Right atrium auricular region (tissue), 2 donors: Measurements from ENCODE around the gene MED25. TPM values are rescaled to one million over a fixed set of nuclear protein-coding genes. Genes with fewer than 3 reads are reported as not detected.

Experiments
- DNase-seq: peaks from one replicate; pipeline ENCODE4 v3.0.0-alpha.2; 2019; ENCODE audit warnings: low spot score
- H3K27ac ChIP-seq, 2 donors: fragments of 200-600 bp; sonication (generic); 1 replicate in 1 of 2; 2 replicates in 1 of 2; pipeline ENCODE4 v1.5.1; 2016 to 2019
- H3K27me3 ChIP-seq, 2 donors: fragments of 200-600 bp; sonication (generic); one replicate each; pipeline versions ENCODE4 v1.5.1 to v1.6.0; 2017 to 2019
- H3K36me3 ChIP-seq: fragments of 200-600 bp; sonication (generic); one replicate; pipeline ENCODE4 v1.5.1; 2016
- H3K4me1 ChIP-seq, 2 donors: fragments of 200-600 bp; sonication (generic); one replicate each; pipeline versions ENCODE4 v1.5.1 to v1.6.0; 2017 to 2019
- H3K4me3 ChIP-seq, 2 donors: fragments of 200-600 bp; sonication (generic); 1 replicate in 1 of 2; 2 replicates in 1 of 2; pipeline ENCODE4 v1.5.1; 2017 to 2019; ENCODE audit warnings: mild to moderate bottlenecking in 1 of 2, moderate library complexity in 1 of 2
- H3K9me3 ChIP-seq, 2 donors: fragments of 200-600 bp; sonication (generic); one replicate each; pipeline ENCODE4 v1.5.1; 2019
- CTCF ChIP-seq, 2 donors: fragments of 200-600 bp; sonication (generic); IDR thresholded peaks; one replicate each; pipeline ENCODE4 v1.5.1; 2019; ENCODE audit warnings: antibody characterized with exemption in 2 of 2
- total RNA-seq, 2 donors: library from RNA; depleted of rRNA; stranded (reverse); fragments of >200 nt; gene quantifications; one replicate each; pipeline ENCODE4 v1.1.0, GENCODE V29; 2016

MED25 gene
- total RNA-seq, 2 donors from 2014 or later = 31.1 to 54.0 TPM

- DNase-seq = no peak
- Histone ChIP-seq H3K27me3 (no peaks in the 10 kb centered on the region), H3K4me3 (no peak overlapping the region), H3K27ac (no peak overlapping the region), H3K36me3 (peaks cover 64% of the 10 kb centered on the region), H3K9me3 (no peaks in the 10 kb centered on the region), H3K4me1 (peaks cover 0 to 36% of the 10 kb centered on the region in 2 donors)
- no peak for TF ChIP-seq CTCF (IDR thresholded peaks at IDR 0.05)
Measured at GRCh38 chr19:49862391-49863253, 44.5 kb downstream of the MED25 start.

- H3K4me1 ChIP-seq = peaks cover 0 to 43% of the 10 kb centered on the region in 2 donors
- H3K27me3 ChIP-seq = no peaks in the 10 kb centered on the region
- no peak overlapping the region for H3K27ac ChIP-seq
- H3K4me3 ChIP-seq = no peak overlapping the region
- no peak for TF ChIP-seq CTCF (IDR thresholded peaks at IDR 0.05)
- no peak for DNase-seq
- H3K36me3 ChIP-seq = peaks cover 56% of the 10 kb centered on the region
- no peaks in the 10 kb centered on the region for H3K9me3 ChIP-seq
Measured at GRCh38 chr19:49863254-49863934, 45.3 kb downstream of the MED25 start.

GRCh38 chr19:49863935-49864320 lies 45.8 kb downstream of the MED25 start:
- TF ChIP-seq CTCF (IDR thresholded peaks at IDR 0.05) = no peak
- Histone ChIP-seq H3K27me3 (no peaks in the 10 kb centered on the region), H3K36me3 (peaks cover 51% of the 10 kb centered on the region), H3K9me3 (no peaks in the 10 kb centered on the region), H3K27ac (no peak overlapping the region), H3K4me1 (peaks cover 0 to 49% of the 10 kb centered on the region in 2 donors), H3K4me3 (no peak overlapping the region)
- no peak for DNase-seq

- Histone ChIP-seq H3K4me3 (no peak overlapping the region), H3K36me3 (peaks cover 42% of the 10 kb centered on the region), H3K27me3 (no peaks in the 10 kb centered on the region), H3K9me3 (no peaks in the 10 kb centered on the region), H3K27ac (peak overlapping the region in 1 of 2 donors; percentile 55), H3K4me1 (peaks cover 0 to 53% of the 10 kb centered on the region in 2 donors)
- DNase-seq = no peak
- no peak for TF ChIP-seq CTCF (IDR thresholded peaks at IDR 0.05)
Measured at GRCh38 chr19:49864890-49865289, 46.8 kb downstream of the MED25 start.

GRCh38 chr19:49866933-49867782 lies 49.1 kb downstream of the MED25 start, which contains the start of gene PNKP:
TSS of gene PNKP (minus strand) at chr19:49867576. CDS start at chr19:49867204, 372 bp downstream.
- H3K36me3 ChIP-seq = peaks cover 28% of the 10 kb centered on the region

More at GRCh38 chr19:49866933-49867782, 49.1 kb downstream of the MED25 start, which contains the start of gene PNKP:
- Histone ChIP-seq H3K4me3 (peak within 1 kb of the TSS; percentile 79 to 87), H3K4me1 (peaks cover 0 to 53% of the 10 kb centered on the region in 2 donors), H3K9me3 (no peaks in the 10 kb centered on the region), H3K27ac (peak within 1 kb of the TSS; percentile 90 to 96), H3K27me3 (no peaks in the 10 kb centered on the region)
- DNase-seq = peak; percentile 93
- TF ChIP-seq CTCF (IDR thresholded peaks at IDR 0.05) = no peak
